CD4-positive, alpha-beta T cell (primary cell): Measurements from ENCODE around the gene PRKCQ. TPM values are rescaled to one million over a fixed set of nuclear protein-coding genes. Genes with fewer than 3 reads are reported as not detected.

Experiments used
- ATAC-seq: fragments of 200-7000 bp; cut with Tn5 transposase; one replicate; pipeline ENCODE4 v1.10.0; 2022; ENCODE audit warnings: mild to moderate bottlenecking; ENCODE audit not compliant: poor library complexity
- CTCF ChIA-PET: fragments of 350-600 bp; sonication (Branson Sonifier 250); formaldehyde crosslinking; loops from one replicate; lab custom pipeline; 2021; ENCODE audit warnings: antibody characterized with exemption, inconsistent platforms; lab: Charles Lee
- POLR2A ChIA-PET: fragments of 350-600 bp; sonication (Branson Sonifier 250); formaldehyde crosslinking; loops from one replicate; lab custom pipeline; 2021; ENCODE audit warnings: antibody characterized with exemption, inconsistent platforms; lab: Charles Lee
- DNase-seq, 14 experiments: peaks; one replicate each; pipeline ENCODE4 v3.0.0-alpha.2; 2013 to 2020; ENCODE audit warnings: mixed read lengths in 2 of 14
- H3K27ac ChIP-seq, 2 donors: one replicate each; pipeline versions ENCODE4 v1.5.1 to v1.7.0; 2013; ENCODE audit warnings: low read length in 2 of 2, low read depth in 1 of 2, mild to moderate bottlenecking in 1 of 2
- H3K27me3 ChIP-seq, 2 experiments: 1 replicate in 1 of 2; 2 replicates in 1 of 2; pipeline versions ENCODE4 v1.6.1 to v1.7.0; 2013; ENCODE audit warnings: low read length in 2 of 2, control low read depth in 1 of 2, mild to moderate bottlenecking in 1 of 2, moderate library complexity in 1 of 2; ENCODE audit not compliant: insufficient read depth in 2 of 2, control insufficient read depth in 1 of 2
- H3K36me3 ChIP-seq: one replicate; pipeline ENCODE4 v1.6.1; 2013; ENCODE audit warnings: low read length, control low read depth; ENCODE audit not compliant: insufficient read depth
- H3K4me1 ChIP-seq: one replicate; pipeline ENCODE4 v1.6.1; 2013; ENCODE audit warnings: low read length, control low read depth; ENCODE audit not compliant: insufficient read depth
- H3K4me3 ChIP-seq: one replicate; pipeline ENCODE4 v1.5.1; 2013; ENCODE audit warnings: mild to moderate bottlenecking, low read length, moderate library complexity
- H3K9me3 ChIP-seq, 2 experiments: 1 replicate in 1 of 2; 2 replicates in 1 of 2; pipeline versions ENCODE4 v1.6.1 to v1.7.0; 2013; ENCODE audit warnings: low read length in 2 of 2, mild to moderate bottlenecking in 2 of 2, control low read depth in 1 of 2, moderate library complexity in 1 of 2; ENCODE audit not compliant: control insufficient read depth in 1 of 2, insufficient read depth in 1 of 2
- H3K27ac Mint-ChIP-seq: one replicate; pipeline ENCODE4 v1.8.0; 2020; ENCODE audit warnings: mixed read lengths
- H3K27me3 Mint-ChIP-seq: one replicate; pipeline ENCODE4 v1.8.0; 2021; ENCODE audit warnings: mixed read lengths
- H3K36me3 Mint-ChIP-seq: one replicate; pipeline ENCODE4 v1.8.0; 2021; ENCODE audit warnings: low read depth, mixed read lengths
- H3K4me1 Mint-ChIP-seq: one replicate; pipeline ENCODE4 v1.8.0; 2021; ENCODE audit warnings: low read depth, mixed read lengths
- H3K4me3 Mint-ChIP-seq: one replicate; pipeline ENCODE4 v1.8.0; 2020; ENCODE audit warnings: mild to moderate bottlenecking, mixed read lengths
- H3K9me3 Mint-ChIP-seq: one replicate; pipeline ENCODE4 v1.8.0; 2020; ENCODE audit warnings: mixed read lengths
- CTCF ChIP-seq: fragments of 200-600 bp; IDR thresholded peaks from one replicate; pipeline ENCODE4 v1.8.0; 2022; ENCODE audit warnings: antibody characterized with exemption, mild to moderate bottlenecking
- intact Hi-C, 2 experiments: fragments of 100-400 bp; cut with DNase I in 1 of 2; cut with micrococcal nuclease in 1 of 2; formaldehyde crosslinking; loops; one replicate each; pipeline versions ENCODE4 v1.15.1 to v1.9.0; 2023 to 2025; cut with DNase I, micrococcal nuclease
- total RNA-seq, 174 experiments: library from RNA in 2 of 174; stranded (reverse) in 2 of 174; gene quantifications; one replicate each; pipeline ENCODE4 v1.2.3 and lab custom pipeline; 2021 to 2026

Gene PRKCQ
- total RNA-seq, 2 experiments from 2014 or later, result 43.4 to 43.9 TPM

GRCh38 chr10:6532321-6532720 lies 47.8 kb downstream of the PRKCQ start:
- H3K9me3 Mint-ChIP-seq, result no peaks in the 10 kb centered on the region
- Histone ChIP-seq H3K27ac (peak overlapping the region in 1 of 2 donors; percentile 85), H3K4me3 (no peak overlapping the region), H3K9me3 (no peaks in the 10 kb centered on the region), H3K27me3 (no peaks in the 10 kb centered on the region), H3K36me3 (peaks cover 8% of the 10 kb centered on the region), H3K4me1 (peaks cover 71% of the 10 kb centered on the region)
- CTCF ChIA-PET, result interaction anchor here (1.2 to 1.8 kb wide), 2 partner anchors 39 to 59 kb away, joined by 3 to 6 read pairs; no protein-coding TSS in a partner anchor
- H3K4me1 Mint-ChIP-seq, result peaks cover 85% of the 10 kb centered on the region
- intact Hi-C loops, result no loop called here
- DNase-seq, result no peak
- no peaks in the 10 kb centered on the region for H3K27me3 Mint-ChIP-seq
- H3K36me3 Mint-ChIP-seq, result peaks cover 40% of the 10 kb centered on the region
- no peak for TF ChIP-seq CTCF
- peak overlapping the region; percentile 9 for H3K4me3 Mint-ChIP-seq
- POLR2A ChIA-PET, result interaction anchor here (0.6 to 6.7 kb wide), 7 partner anchors 8 to 61 kb away, joined by 3 to 124 read pairs (median 14); no protein-coding TSS in a partner anchor
- ATAC-seq, result no peak
- peak overlapping the region; percentile 95 for H3K27ac Mint-ChIP-seq

GRCh38 chr10:6530966-6531365 lies 49.1 kb downstream of the PRKCQ start:
- peaks cover 74% of the 10 kb centered on the region for H3K4me1 ChIP-seq
- intact Hi-C loops, result loop anchor here (1.0 to 2.0 kb wide), 3 partner anchors 12 to 58 kb away; no protein-coding TSS in a partner anchor
- H3K27ac Mint-ChIP-seq, result peak overlapping the region; percentile 95
- peak in 4 of 14 experiments; percentile 25 to 48 (median 42) for DNase-seq
- peak overlapping the region; percentile 61 for H3K4me3 Mint-ChIP-seq
- peaks cover 15% of the 10 kb centered on the region for H3K36me3 ChIP-seq
- ATAC-seq, result peak; percentile 2
- H3K27me3 ChIP-seq, result no peaks in the 10 kb centered on the region
- H3K27me3 Mint-ChIP-seq, result no peaks in the 10 kb centered on the region
- no peaks in the 10 kb centered on the region for H3K9me3 ChIP-seq
- ChIA-PET POLR2A (interaction anchor here (0.6 to 6.7 kb wide), 29 partner anchors 8 to 444 kb away, joined by 3 to 124 read pairs (median 6); partner anchors contain the start of gene PRKCQ), CTCF (interaction anchor here (0.9 to 3.0 kb wide), 5 partner anchors 12 to 117 kb away, joined by 3 to 14 read pairs (median 6); no protein-coding TSS in a partner anchor)
- H3K36me3 Mint-ChIP-seq, result peaks cover 39% of the 10 kb centered on the region
- TF ChIP-seq CTCF, result no peak
- H3K27ac ChIP-seq, result peak overlapping the region; percentile 85 to 86
- no peaks in the 10 kb centered on the region for H3K9me3 Mint-ChIP-seq
- peaks cover 85% of the 10 kb centered on the region for H3K4me1 Mint-ChIP-seq
- peak overlapping the region; percentile 48 for H3K4me3 ChIP-seq

- Histone ChIP-seq H3K4me1 (peaks cover 73% of the 10 kb centered on the region), H3K4me3 (peak overlapping the region; percentile 48), H3K36me3 (peaks cover 17% of the 10 kb centered on the region), H3K9me3 (no peaks in the 10 kb centered on the region), H3K27me3 (no peaks in the 10 kb centered on the region), H3K27ac (peak overlapping the region; percentile 85 to 86)
- Mint-ChIP-seq H3K4me1 (peaks cover 85% of the 10 kb centered on the region), H3K9me3 (no peaks in the 10 kb centered on the region), H3K27ac (peak overlapping the region; percentile 95), H3K27me3 (no peaks in the 10 kb centered on the region), H3K4me3 (peak overlapping the region; percentile 86), H3K36me3 (peaks cover 39% of the 10 kb centered on the region)
- ATAC-seq (peak; percentile 97), DNase-seq (peak; percentile 61 to 94 (median 77))
- intact Hi-C loops, result loop anchor here (1.0 to 2.0 kb wide), 3 partner anchors 13 to 58 kb away; no protein-coding TSS in a partner anchor
- no peak for TF ChIP-seq CTCF
- ChIA-PET CTCF (interaction anchor here (0.8 to 3.0 kb wide), 6 partner anchors 11 to 118 kb away, joined by 3 to 14 read pairs (median 5); no protein-coding TSS in a partner anchor), POLR2A (interaction anchor here (0.6 to 6.7 kb wide), 33 partner anchors 8 to 444 kb away, joined by 3 to 124 read pairs (median 6); partner anchors contain the start of gene PRKCQ)
Observed at GRCh38 chr10:6530211-6530840, 49.8 kb downstream of the PRKCQ start.
